Small intestine (tissue), 7 donors: Measurements from ENCODE around the gene CRYGA. TPM values are rescaled to one million over a fixed set of nuclear protein-coding genes. Genes with fewer than 3 reads are reported as not detected.
A peak's percentile ranks its signal among the peaks of the same experiment; 100 is the strongest.

Source experiments
- DNase-seq, 2 donors: peaks; one replicate each; pipeline versions ENCODE4 v3.0.0 to v3.0.0-alpha.2; 2013
- FAIRE-seq: peaks from 2 replicates; lab custom pipeline; 2012; peaks lifted over from hg19 to GRCh38; lab: Jason Lieb, UNC
- H3K27ac ChIP-seq, 3 donors: one replicate each; pipeline ENCODE4 v1.5.1; 2013; ENCODE audit warnings: low read length in 2 of 3, mild to moderate bottlenecking in 2 of 3, control low read depth in 1 of 3, inconsistent platforms in 1 of 3, low read depth in 1 of 3, moderate library complexity in 1 of 3
- H3K27me3 ChIP-seq, 3 donors: one replicate each; pipeline ENCODE4 v1.6.1; 2013; ENCODE audit warnings: low read length in 3 of 3, inconsistent platforms in 1 of 3; ENCODE audit not compliant: control insufficient read depth in 3 of 3, insufficient read depth in 3 of 3
- H3K36me3 ChIP-seq, 3 donors: one replicate each; pipeline ENCODE4 v1.6.1; 2013; ENCODE audit warnings: low read length in 3 of 3, inconsistent platforms in 1 of 3, low read depth in 1 of 3, mild to moderate bottlenecking in 1 of 3, moderate library complexity in 1 of 3; ENCODE audit not compliant: control insufficient read depth in 3 of 3, insufficient read depth in 2 of 3
- H3K4me1 ChIP-seq, 3 donors: one replicate each; pipeline ENCODE4 v1.6.1; 2013; ENCODE audit warnings: low read length in 2 of 3, inconsistent platforms in 1 of 3, low read depth in 1 of 3, mild to moderate bottlenecking in 1 of 3, moderate library complexity in 1 of 3; ENCODE audit not compliant: control insufficient read depth in 3 of 3, insufficient read depth in 2 of 3
- H3K4me3 ChIP-seq, 3 donors: one replicate each; pipeline ENCODE4 v1.5.1; 2013; ENCODE audit warnings: low read length in 3 of 3, control low read depth in 1 of 3, inconsistent platforms in 1 of 3, low read depth in 1 of 3, mild to moderate bottlenecking in 1 of 3, moderate library complexity in 1 of 3
- H3K9me3 ChIP-seq, 2 donors: one replicate each; pipeline ENCODE4 v1.6.1; 2013; ENCODE audit warnings: low read depth in 1 of 2, low read length in 1 of 2; ENCODE audit not compliant: control insufficient read depth in 2 of 2, insufficient read depth in 1 of 2
- WGBS, 3 donors: extraction: QIAGEN DNeasy Blood & Tissue Kit; methylation state at CpG; one replicate each; pipeline ENCODE4 v1.1.7; 2013; 5-methylcytosine and 5-hydroxymethylcytosine counted together
- polyA plus RNA-seq, 4 donors: library from polyadenylated mRNA; stranded (reverse) in 3 of 4; unstranded in 1 of 4; fragments of 200-250 nt in 3 of 4; fragments of 120-200 nt in 1 of 4; gene quantifications; one replicate each; pipeline versions ENCODE4 v1.2.1 to v1.2.3, GENCODE V29; 2013
- donor health status: healthy with polysubstance abuse.
- donor health status: control.
- donor health status: control.
- donor health status: Bipolar disorder and iron deficiency.
- donor health status: healthy.

CRYGA gene
- polyA plus RNA-seq, 4 donors = not detected

DNA sequence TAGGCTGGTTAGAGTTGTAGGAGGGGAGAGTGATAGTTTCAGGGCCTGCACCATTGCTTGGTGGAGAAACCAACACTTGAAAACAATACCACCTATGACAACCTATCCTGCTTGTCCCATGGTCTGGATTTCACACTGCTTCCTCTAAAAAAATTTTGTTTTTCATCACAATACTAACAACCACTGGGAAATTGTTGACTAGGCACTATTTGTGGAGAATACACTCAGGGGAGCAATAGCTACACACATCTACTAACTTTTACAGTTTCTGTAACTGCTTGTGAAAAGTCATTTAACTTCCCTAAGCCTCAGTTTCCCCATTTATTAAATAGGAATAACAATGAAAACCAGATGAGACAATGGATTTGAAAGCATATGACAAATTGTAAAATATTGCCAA is 13.3 kb downstream of the CRYGA start:
- no peak overlapping the region for H3K27ac ChIP-seq
- DNase-seq (no peak), FAIRE-seq (no peak)
- no peaks in the 10 kb centered on the region for H3K36me3 ChIP-seq
- no peaks in the 10 kb centered on the region for H3K27me3 ChIP-seq
- H3K9me3 ChIP-seq = peaks cover 0 to 4% of the 10 kb centered on the region in 2 donors
- no peaks in the 10 kb centered on the region for H3K4me1 ChIP-seq
- H3K4me3 ChIP-seq = no peak overlapping the region

- DNase-seq (peak; percentile 20 to 21), FAIRE-seq (no peak)
- Histone ChIP-seq H3K27ac (no peak overlapping the region), H3K36me3 (no peaks in the 10 kb centered on the region), H3K4me3 (no peak overlapping the region), H3K4me1 (no peaks in the 10 kb centered on the region), H3K27me3 (no peaks in the 10 kb centered on the region), H3K9me3 (peaks cover 0 to 4% of the 10 kb centered on the region in 2 donors)
- WGBS, 3 donors = 63 to 70% (median 64%) methylated on average over 2 of the region's 2 CpGs
Observed at GRCh38 chr2:208148803-208149202, 14.6 kb downstream of the CRYGA start.

DNA sequence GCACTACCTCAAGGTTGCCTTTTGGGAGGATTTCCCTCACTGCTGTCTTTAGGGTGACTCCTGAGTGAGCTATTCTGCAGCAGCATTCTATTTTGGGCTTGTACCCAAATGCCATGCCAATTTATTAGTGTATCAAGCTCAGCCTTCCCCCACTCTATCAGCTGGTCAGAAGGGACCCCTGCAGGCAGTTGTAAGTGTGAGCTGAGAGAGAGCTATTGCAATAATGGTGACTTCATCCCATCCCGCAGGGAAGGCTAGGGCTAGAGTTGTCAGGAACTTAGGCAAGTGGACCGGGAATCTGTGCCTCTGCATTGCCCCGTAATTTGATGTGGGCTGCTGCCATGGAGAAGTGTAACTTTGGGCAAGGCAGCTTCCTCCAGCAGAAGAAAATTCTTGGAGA is 15.6 kb downstream of the CRYGA start:
- peaks cover 0 to 4% of the 10 kb centered on the region in 2 donors for H3K9me3 ChIP-seq
- 86 to 87% (median 87%) methylated on average over 3 of the region's 3 CpGs for WGBS, 3 donors
- no peak overlapping the region for H3K27ac ChIP-seq
- FAIRE-seq (no peak), DNase-seq (no peak)
- no peaks in the 10 kb centered on the region for H3K27me3 ChIP-seq
- H3K36me3 ChIP-seq = no peaks in the 10 kb centered on the region
- no peaks in the 10 kb centered on the region for H3K4me1 ChIP-seq
- H3K4me3 ChIP-seq = no peak overlapping the region

- peaks cover 0 to 4% of the 10 kb centered on the region in 2 donors for H3K9me3 ChIP-seq
- H3K27ac ChIP-seq = no peak overlapping the region
- no peak overlapping the region for H3K4me3 ChIP-seq
- DNase-seq = no peak
- FAIRE-seq = no peak
- no peaks in the 10 kb centered on the region for H3K36me3 ChIP-seq
- H3K4me1 ChIP-seq = no peaks in the 10 kb centered on the region
- H3K27me3 ChIP-seq = no peaks in the 10 kb centered on the region
Observed at GRCh38 chr2:208147008-208147407, 16.4 kb downstream of the CRYGA start.

- FAIRE-seq = no peak
- 72 to 82% (median 72%) methylated on average over 6 of the region's 6 CpGs for WGBS, 3 donors
- Histone ChIP-seq H3K4me1 (no peaks in the 10 kb centered on the region), H3K9me3 (no peaks in the 10 kb centered on the region), H3K27ac (no peak within 1 kb of the TSS), H3K36me3 (no peaks in the 10 kb centered on the region), H3K27me3 (no peaks in the 10 kb centered on the region), H3K4me3 (no peak within 1 kb of the TSS)
- no peak for DNase-seq
Observed at GRCh38 chr2:208146006-208146405, 17.4 kb downstream of the CRYGA start, which contains the start of gene CRYGB. CRYGB (minus strand) TSS chr2:208146158; CDS start chr2:208146120, 38 bp downstream.

- Histone ChIP-seq H3K9me3 (peaks cover 0 to 3% of the 10 kb centered on the region in 2 donors), H3K27me3 (no peaks in the 10 kb centered on the region), H3K4me3 (no peak overlapping the region), H3K27ac (no peak overlapping the region), H3K4me1 (no peaks in the 10 kb centered on the region), H3K36me3 (no peaks in the 10 kb centered on the region)
- WGBS, 3 donors = 39 to 74% (median 48%) methylated on average over 12 to 14 of the region's 14 CpGs
- peak in 1 of 2 donors; percentile 15 for DNase-seq
- FAIRE-seq = no peak
Observed at GRCh38 chr2:208142925-208143799, 20.2 kb downstream of the CRYGA start.

GRCh38 chr2:208142240-208142924 is 21.0 kb downstream of the CRYGA start:
- Histone ChIP-seq H3K36me3 (no peaks in the 10 kb centered on the region), H3K4me1 (no peaks in the 10 kb centered on the region), H3K27ac (no peak overlapping the region), H3K4me3 (no peak overlapping the region), H3K27me3 (no peaks in the 10 kb centered on the region), H3K9me3 (peaks cover 0 to 7% of the 10 kb centered on the region in 2 donors)
- FAIRE-seq (no peak), DNase-seq (peak in 1 of 2 donors; percentile 38)
- 39 to 45% (median 43%) methylated on average over 8 of the region's 8 CpGs for WGBS, 3 donors

DNA sequence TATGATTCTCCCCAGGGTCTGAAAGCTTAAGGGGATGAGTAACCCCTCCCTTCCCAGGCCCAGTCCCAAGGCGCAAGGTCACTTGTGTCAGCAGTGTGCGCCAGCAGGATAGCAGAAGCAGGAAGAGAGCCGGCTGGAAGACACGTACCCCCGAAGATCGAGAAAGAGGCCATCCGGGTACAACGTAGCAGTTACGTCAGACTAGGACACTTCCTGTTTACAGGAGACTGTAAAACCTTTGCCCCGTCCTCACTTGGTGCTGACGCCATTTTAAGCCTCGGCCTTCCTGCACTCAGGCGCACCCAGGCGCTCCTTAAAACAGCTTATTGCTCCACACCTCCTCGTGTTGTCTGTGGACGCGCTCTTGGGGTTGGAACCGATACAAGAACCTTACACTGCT is 23.9 kb downstream of the CRYGA start:
- WGBS, 3 donors = 87 to 89% (median 88%) methylated on average over 18 of the region's 18 CpGs
- no peaks in the 10 kb centered on the region for H3K27me3 ChIP-seq
- H3K4me1 ChIP-seq = peaks cover 4 to 24% (median 11%) of the 10 kb centered on the region in 3 donors
- no peak overlapping the region for H3K27ac ChIP-seq
- H3K4me3 ChIP-seq = no peak overlapping the region
- FAIRE-seq (no peak), DNase-seq (no peak)
- H3K36me3 ChIP-seq = no peaks in the 10 kb centered on the region
- peaks cover 0 to 7% of the 10 kb centered on the region in 2 donors for H3K9me3 ChIP-seq
